Measurements from ENCODE around the gene WDTC1. TPM values are rescaled to one million over a fixed set of nuclear protein-coding genes. Genes with fewer than 3 reads are reported as not detected.
"Not testable (repeated sequence)": the region's sequence is repeated elsewhere in the genome, so short reads cannot be mapped to it uniquely, and the experiment has no call there.

The WDTC1 gene
- total and polyA plus RNA-seq, 2 of the 13 experiments (the other 11 are each of a cell fraction or from before 2014, with no cell fraction given): 5.5 TPM

- in situ Hi-C loops (cut with HindIII; ENCODE audit: extremely low pct_ligation_motif_present, low pct_unique_long_range_greater_than_20kb): no loop called here
- Histone ChIP-seq H3K36me3 (replicated peaks in 1 of 2; ENCODE audit: control insufficient read depth in 1 of 2, insufficient read depth in 2 of 2, low read length in 2 of 2) (no peaks in the 10 kb centered on the region), H2AFZ (ENCODE audit: low read length) (no peak overlapping the region), H3K4me3 (replicated peaks in 1 of 3; ENCODE audit: insufficient read depth in 1 of 3, low read depth in 2 of 3, low read length in 3 of 3) (no peak overlapping the region), H4K20me1 (ENCODE audit: insufficient read depth, low read length) (no peaks in the 10 kb centered on the region), H3K4me2 (ENCODE audit: low read depth, low read length) (no peak overlapping the region), H3K27ac (ENCODE audit: extremely low read length, insufficient read depth, low read length) (no peak overlapping the region), H3K9ac (ENCODE audit: insufficient read depth, low read depth, low read length) (no peak overlapping the region), H3K4me1 (ENCODE audit: insufficient read depth, low read length) (no peaks in the 10 kb centered on the region), H3K27me3 (ENCODE audit: control insufficient read depth in 1 of 2, insufficient read depth in 2 of 2, low read length in 2 of 2) (no peaks in the 10 kb centered on the region), H3K79me2 (ENCODE audit: insufficient read depth, low read length) (no peaks in the 10 kb centered on the region), H3K9me3 (ENCODE audit: low read length) (no peaks in the 10 kb centered on the region)
- POLR2A ChIA-PET: no interaction called here
- TF ChIP-seq NPAS2 (CRISPR knock-in tag; IDR thresholded peaks at IDR 0.05; ENCODE audit: borderline replicate concordance) (no peak), ARID2 (CRISPR knock-in tag; IDR thresholded peaks at IDR 0.05; ENCODE audit: borderline replicate concordance) (no peak), MYPOP (CRISPR knock-in tag; IDR thresholded peaks at IDR 0.05) (no peak), ZNF33B (CRISPR knock-in tag; IDR thresholded peaks at IDR 0.05) (no peak)
- TF ChIP-seq, protein P1, sequence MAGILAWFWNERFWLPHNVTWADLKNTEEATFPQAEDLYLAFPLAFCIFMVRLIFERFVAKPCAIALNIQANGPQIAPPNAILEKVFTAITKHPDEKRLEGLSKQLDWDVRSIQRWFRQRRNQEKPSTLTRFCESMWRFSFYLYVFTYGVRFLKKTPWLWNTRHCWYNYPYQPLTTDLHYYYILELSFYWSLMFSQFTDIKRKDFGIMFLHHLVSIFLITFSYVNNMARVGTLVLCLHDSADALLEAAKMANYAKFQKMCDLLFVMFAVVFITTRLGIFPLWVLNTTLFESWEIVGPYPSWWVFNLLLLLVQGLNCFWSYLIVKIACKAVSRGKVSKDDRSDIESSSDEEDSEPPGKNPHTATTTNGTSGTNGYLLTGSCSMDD (CRISPR knock-in tag; IDR thresholded peaks at IDR 0.05): no peak
- CTCF ChIA-PET (ENCODE audit: low intra/inter-chr PET ratio, low total read pairs): no interaction called here
- no peak for DNase-seq (ENCODE audit: low spot score)
- intact Hi-C loops (cut with micrococcal nuclease; ENCODE audit: unreplicated experiment): no loop called here
- no peak for FAIRE-seq
- WGBS (ENCODE audit: low lambda C conversion rate): 100% methylated on average over 4 of the region's 4 CpGs
- ATAC-seq: no peak
- no TSS peak for BruUV-seq (replicated peaks)
These were observed 7.2 kb downstream of the WDTC1 start for GRCh38 chr1:27241677-27242076.

- FAIRE-seq; H3K4me3 ChIP-seq (replicated peaks in 1 of 3; ENCODE audit: insufficient read depth in 1 of 3, low read depth in 2 of 3, low read length in 3 of 3); H4K20me1 ChIP-seq (ENCODE audit: insufficient read depth, low read length); CTCF ChIA-PET (ENCODE audit: low intra/inter-chr PET ratio, low total read pairs); H3K27me3 ChIP-seq (ENCODE audit: control insufficient read depth in 1 of 2, insufficient read depth in 2 of 2, low read length in 2 of 2); H3K9ac ChIP-seq (ENCODE audit: insufficient read depth, low read depth, low read length); H3K79me2 ChIP-seq (ENCODE audit: insufficient read depth, low read length); H3K4me2 ChIP-seq (ENCODE audit: low read depth, low read length); BruUV-seq (replicated peaks); H2AFZ ChIP-seq (ENCODE audit: low read length); intact Hi-C loops (cut with micrococcal nuclease; ENCODE audit: unreplicated experiment); DNase-seq (ENCODE audit: low spot score); H3K4me1 ChIP-seq (ENCODE audit: insufficient read depth, low read length); H3K27ac ChIP-seq (ENCODE audit: extremely low read length, insufficient read depth, low read length); H3K9me3 ChIP-seq (ENCODE audit: low read length); in situ Hi-C loops (cut with HindIII; ENCODE audit: extremely low pct_ligation_motif_present, low pct_unique_long_range_greater_than_20kb); H3K36me3 ChIP-seq (replicated peaks in 1 of 2; ENCODE audit: control insufficient read depth in 1 of 2, insufficient read depth in 2 of 2, low read length in 2 of 2); POLR2A ChIA-PET; ATAC-seq: not testable (repeated sequence)
- 93% methylated on average over 5 of the region's 5 CpGs for WGBS (ENCODE audit: low lambda C conversion rate)
These were observed 9.2 kb downstream of the WDTC1 start for GRCh38 chr1:27243665-27244064.
